K562 (cell line): ENCODE data around the gene DYRK1A.

Experiments
- BRCA1 ChIP-seq, 2 experiments: fragments of 450-650 bp in 1 of 2; sonication (generic) in 1 of 2; formaldehyde crosslinking in 1 of 2; IDR thresholded peaks; 2 replicates each; pipeline versions ENCODE4 v1.5.0 to v1.6.1; 2017 to 2020; ENCODE audit warnings: mild to moderate bottlenecking in 1 of 2, missing genetic modification reagents in 1 of 2
- JUNB ChIP-seq: fragments of 450-650 bp; formaldehyde crosslinking; conservative IDR thresholded peaks from 2 replicates; pipeline ENCODE4 v1.4.0; 2020; ENCODE audit warnings: mild to moderate bottlenecking

- TF ChIP-seq JUNB (CRISPR knock-in tag): no peak
- no peak for TF ChIP-seq BRCA1 (IDR thresholded peaks at IDR 0.05)
- no peak for TF ChIP-seq BRCA1 (CRISPR knock-in tag; IDR thresholded peaks at IDR 0.05)
Measured at GRCh38 chr21:37490084-37490483, 123.5 kb downstream of the DYRK1A start.
